ENCODE data around the gene CATSPERZ. TPM values are rescaled to one million over a fixed set of nuclear protein-coding genes. Genes with fewer than 3 reads are reported as not detected.

CATSPERZ gene
- total and polyA plus RNA-seq, 10 donors, result 0.09 to 0.48 TPM; not detected in 8

- 69 to 81% (median 75%) methylated on average over 24 to 27 of the region's 27 CpGs for WGBS, 5 donors
- Histone ChIP-seq H3K4me3 (peak overlapping the region in 1 of 8 donors; percentile 99), H3K27me3 (replicated peaks in 1 of 7) (no peaks in the 10 kb centered on the region), H3K27ac (peak overlapping the region; percentile 80 to 100 (median 98)), H3K36me3 (peaks cover 0 to 53% (median 32%) of the 10 kb centered on the region in 6 donors), H3K4me1 (peaks cover 27 to 52% (median 36%) of the 10 kb centered on the region in 6 donors), H3K9me3 (no peaks in the 10 kb centered on the region)
- intact Hi-C loops (cut with DNase I; ENCODE audit: low total_unique reads), result no loop called here
- peak; percentile 86 for DNase-seq
- TF ChIP-seq POLR2AphosphoS5 (IDR thresholded peaks at IDR 0.05), result peak in 1 of 3 donors; percentile 47
- no peak for TF ChIP-seq POLR2A (IDR thresholded peaks at IDR 0.05)
- no peak for TF ChIP-seq CTCF (IDR thresholded peaks at IDR 0.05 in 8 of 11, conservative IDR thresholded peaks at IDR 0.05 in 3 of 11)
Observed at GRCh38 chr11:64267207-64267945, 32.8 kb upstream of the CATSPERZ start.

GRCh38 chr11:64268025-64268892 lies 31.9 kb upstream of the CATSPERZ start:
- peak overlapping the region; percentile 80 to 100 (median 98) for H3K27ac ChIP-seq

GRCh38 chr11:64268893-64269539 lies 31.1 kb upstream of the CATSPERZ start:
- peaks cover 0 to 36% (median 16%) of the 10 kb centered on the region in 6 donors for H3K36me3 ChIP-seq
- peak overlapping the region; percentile 80 to 100 (median 98) for H3K27ac ChIP-seq
- intact Hi-C loops (cut with DNase I; ENCODE audit: low total_unique reads), result no loop called here
- peaks cover 27 to 56% (median 39%) of the 10 kb centered on the region in 6 donors for H3K4me1 ChIP-seq
- peak; percentile 94 for DNase-seq
- H3K9me3 ChIP-seq, result no peaks in the 10 kb centered on the region
- no peaks in the 10 kb centered on the region for H3K27me3 ChIP-seq (replicated peaks in 1 of 7)
- TF ChIP-seq POLR2AphosphoS5 (IDR thresholded peaks at IDR 0.05), result no peak
- peak in 1 of 3 donors; percentile 32 for TF ChIP-seq POLR2A (IDR thresholded peaks at IDR 0.05)
- peak overlapping the region; percentile 61 to 99 (median 90) for H3K4me3 ChIP-seq
- 1 to 5% (median 2%) methylated on average over 17 to 34 of the region's 34 CpGs for WGBS, 5 donors

More at GRCh38 chr11:64268025-64268892, 31.9 kb upstream of the CATSPERZ start:
- Histone ChIP-seq H3K36me3 (peaks cover 0 to 44% (median 23%) of the 10 kb centered on the region in 6 donors), H3K9me3 (no peaks in the 10 kb centered on the region), H3K4me3 (peak overlapping the region; percentile 61 to 99 (median 90)), H3K27me3 (replicated peaks in 1 of 7) (no peaks in the 10 kb centered on the region), H3K4me1 (peaks cover 27 to 56% (median 39%) of the 10 kb centered on the region in 6 donors)
- WGBS, 5 donors, result 26 to 42% (median 33%) methylated on average over 13 to 23 of the region's 23 CpGs
- intact Hi-C loops (cut with DNase I; ENCODE audit: low total_unique reads), result no loop called here
- DNase-seq, result peak; percentile 90
- TF ChIP-seq CTCF (IDR thresholded peaks at IDR 0.05 in 8 of 11, conservative IDR thresholded peaks at IDR 0.05 in 3 of 11), result peak in 2 of 11 experiments; percentile 17 to 25
- no peak for TF ChIP-seq POLR2A (IDR thresholded peaks at IDR 0.05)
- peak; percentile 38 to 69 (median 65) for TF ChIP-seq POLR2AphosphoS5 (IDR thresholded peaks at IDR 0.05)

- TF ChIP-seq CTCF (IDR thresholded peaks at IDR 0.05 in 8 of 11, conservative IDR thresholded peaks at IDR 0.05 in 3 of 11), result peak in 6 of 11 experiments; percentile 7 to 36 (median 22)
- TF ChIP-seq POLR2A (IDR thresholded peaks at IDR 0.05), result peak in 2 of 3 donors; percentile 25 to 33
- peak; percentile 97 to 99 (median 98) for TF ChIP-seq POLR2AphosphoS5 (IDR thresholded peaks at IDR 0.05)
- H3K4me3 ChIP-seq, result peak overlapping the region; percentile 61 to 99 (median 90)
- intact Hi-C loops (cut with DNase I; ENCODE audit: low total_unique reads), result no loop called here
- H3K27me3 ChIP-seq (replicated peaks in 1 of 7), result no peaks in the 10 kb centered on the region
- DNase-seq, result peak; percentile 99
- 0 to 2% (median 0%) methylated on average over 20 to 58 of the region's 58 CpGs for WGBS, 5 donors
- H3K4me1 ChIP-seq, result peaks cover 27 to 56% (median 39%) of the 10 kb centered on the region in 6 donors
- peak overlapping the region; percentile 80 to 100 (median 98) for H3K27ac ChIP-seq
- peaks cover 0 to 30% (median 11%) of the 10 kb centered on the region in 6 donors for H3K36me3 ChIP-seq
- H3K9me3 ChIP-seq, result no peaks in the 10 kb centered on the region
Observed at GRCh38 chr11:64269540-64270220, 30.5 kb upstream of the CATSPERZ start.

Data from spleen (tissue), 11 donors.